Measurements from ENCODE around the gene GOLT1B.

The GOLT1B gene

DNA sequence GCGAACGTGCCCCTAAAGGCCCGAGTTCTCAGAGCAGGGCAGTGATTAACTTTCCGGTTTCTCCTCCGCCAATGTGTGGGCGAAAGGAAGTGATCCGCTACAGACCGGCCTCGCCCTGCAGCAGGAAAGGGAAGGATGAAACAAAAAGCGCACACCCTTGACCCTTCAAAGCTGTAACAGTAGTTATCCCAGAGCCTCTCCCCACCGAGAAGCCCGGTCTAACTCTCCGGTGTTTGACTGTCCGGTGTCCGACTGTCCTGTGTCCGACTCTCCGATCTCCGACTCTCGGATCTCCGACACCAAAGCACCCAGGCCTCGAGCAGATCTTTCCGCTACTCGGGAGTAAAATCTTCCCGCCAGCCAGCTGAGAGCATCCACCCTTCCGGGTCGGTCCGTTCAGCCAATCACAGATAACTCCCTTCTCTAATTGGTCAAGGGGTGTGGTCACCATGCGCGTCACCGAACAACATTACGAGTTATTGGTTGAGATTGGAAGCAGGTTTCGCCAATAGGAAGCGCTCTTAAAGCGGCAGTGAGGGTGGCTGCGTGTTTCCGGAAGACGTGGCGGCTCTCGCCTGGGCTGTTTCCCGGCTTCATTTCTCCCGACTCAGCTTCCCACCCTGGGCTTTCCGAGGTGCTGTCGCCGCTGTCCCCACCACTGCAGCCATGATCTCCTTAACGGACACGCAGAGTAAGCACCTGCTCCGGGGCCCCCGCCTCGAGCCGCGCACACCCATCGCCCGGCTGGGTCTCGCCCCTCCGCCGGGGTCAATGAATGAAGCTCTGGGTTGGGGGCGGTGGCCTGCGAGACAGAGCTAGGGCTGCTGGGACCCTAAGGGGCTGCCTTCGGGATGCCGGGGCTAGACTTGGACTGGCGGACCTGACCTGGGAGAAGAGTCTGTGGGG is at the start of gene GOLT1B, which contains the start of gene RECQL:
Gene GOLT1B, plus strand, starts transcription at position 532 of the 906 bp plus-strand sequence. Its CDS starts 135 bp downstream, at position 667.
Gene RECQL, minus strand, starts transcription at position 378 of the 906 bp plus-strand sequence. CDS start 2,065 bp downstream, outside the sequence.
- Histone ChIP-seq H2AFZ (ENCODE audit: low read length) (peak within 1 kb of the TSS; percentile 98), H3K9ac (ENCODE audit: low read length) (peak within 1 kb of the TSS; percentile 98), H3K79me2 (ENCODE audit: low read length) (peaks cover 82% of the 10 kb centered on the region), H3K9me2 (replicated peaks; ENCODE audit: insufficient read depth, low read length) (no peaks in the 10 kb centered on the region), H3K4me3 (ENCODE audit: low read length) (peak within 1 kb of the TSS; percentile 97), H3K27me3 (replicated peaks; ENCODE audit: insufficient read depth, low read length) (no peaks in the 10 kb centered on the region), H3K4me1 (ENCODE audit: low read length) (peaks cover 30% of the 10 kb centered on the region), H4K20me1 (ENCODE audit: insufficient read depth, low read length) (no peaks in the 10 kb centered on the region), H3K9me3 (replicated peaks; ENCODE audit: insufficient read depth, low read length) (no peaks in the 10 kb centered on the region), H3F3A (ENCODE audit: insufficient read depth, low read length) (peaks cover 7% of the 10 kb centered on the region; the same call in 1 of the 2 replicates), H3K27ac (ENCODE audit: low read length) (peak within 1 kb of the TSS; percentile 69), H3K4me2 (ENCODE audit: low read depth, low read length) (peak within 1 kb of the TSS; percentile 96), H3K36me3 (replicated peaks; ENCODE audit: insufficient read depth, low read length) (no peaks in the 10 kb centered on the region)
- TF ChIP-seq EZH2 (optimal IDR thresholded peaks at IDR 0.05; ENCODE audit: low read depth, low read length) (no peak), CTCF (IDR thresholded peaks at IDR 0.05; ENCODE audit: low read length) (no peak), EZH2phosphoT487 (IDR thresholded peaks at IDR 0.05; ENCODE audit: low read length) (no peak)
- peak; percentile 98 for DNase-seq

GRCh38 chr12:21453312-21453852 is 48.2 kb upstream of the GOLT1B start:
- peak overlapping the region; percentile 48 for H3K4me2 ChIP-seq (ENCODE audit: low read depth, low read length)

DNA sequence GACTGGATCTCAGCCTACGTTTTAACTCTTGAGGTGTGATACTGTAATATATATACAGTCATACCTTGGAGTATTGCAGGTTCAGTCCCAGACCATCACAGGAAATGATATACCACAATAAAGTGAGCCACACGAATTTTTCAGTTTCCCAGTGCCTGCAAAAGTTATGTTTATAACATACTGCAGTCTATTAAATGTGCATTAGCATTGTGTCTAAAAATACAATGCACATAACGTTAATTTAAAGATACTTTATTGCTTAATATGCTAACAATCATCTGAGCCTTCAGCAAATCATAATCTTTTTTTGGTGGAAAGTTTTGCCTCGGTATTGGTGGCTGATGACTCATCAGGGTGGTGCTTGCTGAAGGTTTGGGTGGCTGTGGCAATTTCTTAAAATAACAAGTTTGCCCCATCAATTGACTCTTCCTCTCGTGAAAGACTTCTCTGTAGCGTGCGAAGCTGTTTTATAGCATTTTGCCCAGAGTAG is 45.3 kb upstream of the GOLT1B start:
- H2AFZ ChIP-seq (ENCODE audit: low read length): no peak overlapping the region
- H3K9me3 ChIP-seq (replicated peaks; ENCODE audit: insufficient read depth, low read length): no peaks in the 10 kb centered on the region
- no peak for DNase-seq
- no peak overlapping the region for H3K4me2 ChIP-seq (ENCODE audit: low read depth, low read length)
- H3K36me3 ChIP-seq (replicated peaks; ENCODE audit: insufficient read depth, low read length): peaks cover under 1% of the 10 kb centered on the region; the same call in 1 of the 2 replicates
- no peaks in the 10 kb centered on the region for H3K9me2 ChIP-seq (replicated peaks; ENCODE audit: insufficient read depth, low read length)
- H3K4me3 ChIP-seq (ENCODE audit: low read length): no peak overlapping the region
- no peaks in the 10 kb centered on the region for H3K27me3 ChIP-seq (replicated peaks; ENCODE audit: insufficient read depth, low read length)
- peaks cover 28% of the 10 kb centered on the region for H3K4me1 ChIP-seq (ENCODE audit: low read length)
- H4K20me1 ChIP-seq (ENCODE audit: insufficient read depth, low read length): 0 out of 2 replicates have a peak, but pooled peaks cover 3% of the 10 kb centered on the region
- H3K9ac ChIP-seq (ENCODE audit: low read length): no peak overlapping the region
- no peak overlapping the region for H3K27ac ChIP-seq (ENCODE audit: low read length)
- peaks cover 16% of the 10 kb centered on the region for H3F3A ChIP-seq (ENCODE audit: insufficient read depth, low read length)
- no peaks in the 10 kb centered on the region for H3K79me2 ChIP-seq (ENCODE audit: low read length)
- TF ChIP-seq EZH2phosphoT487 (IDR thresholded peaks at IDR 0.05; ENCODE audit: low read length) (no peak), CTCF (IDR thresholded peaks at IDR 0.05; ENCODE audit: low read length) (no peak), EZH2 (optimal IDR thresholded peaks at IDR 0.05; ENCODE audit: low read depth, low read length) (no peak)

More at GRCh38 chr12:21453312-21453852, 48.2 kb upstream of the GOLT1B start:
- Histone ChIP-seq H3K4me3 (ENCODE audit: low read length) (peak overlapping the region; percentile 14), H3K27me3 (replicated peaks; ENCODE audit: insufficient read depth, low read length) (no peaks in the 10 kb centered on the region), H3K4me1 (ENCODE audit: low read length) (peaks cover 28% of the 10 kb centered on the region), H3K79me2 (ENCODE audit: low read length) (no peaks in the 10 kb centered on the region), H3K36me3 (replicated peaks; ENCODE audit: insufficient read depth, low read length) (no peaks in the 10 kb centered on the region; the same call in 1 of the 2 replicates), H3K9me3 (replicated peaks; ENCODE audit: insufficient read depth, low read length) (no peaks in the 10 kb centered on the region), H3K9me2 (replicated peaks; ENCODE audit: insufficient read depth, low read length) (no peaks in the 10 kb centered on the region), H4K20me1 (ENCODE audit: insufficient read depth, low read length) (0 out of 2 replicates have a peak, but pooled peaks cover 3% of the 10 kb centered on the region), H3K27ac (ENCODE audit: low read length) (peak overlapping the region; percentile 24; the same call in 1 of the 2 replicates), H2AFZ (ENCODE audit: low read length) (no peak overlapping the region), H3F3A (ENCODE audit: insufficient read depth, low read length) (peaks cover 16% of the 10 kb centered on the region), H3K9ac (ENCODE audit: low read length) (no peak overlapping the region)
- TF ChIP-seq EZH2 (optimal IDR thresholded peaks at IDR 0.05; ENCODE audit: low read depth, low read length): no peak
- TF ChIP-seq EZH2phosphoT487 (IDR thresholded peaks at IDR 0.05; ENCODE audit: low read length): peak; percentile 84; the same call in 1 of the 2 replicates
- peak; percentile 91 for DNase-seq

Measured in MM.1S (cell line).